AML-193 (cell line): Measurements from ENCODE around the gene PTBP3.
A peak's percentile ranks its signal among the peaks of the same experiment; 100 is the strongest.
"Not testable (repeated sequence)": the region's sequence is repeated elsewhere in the genome, so short reads cannot be mapped to it uniquely, and the experiment has no call there.

Experiments used
- DNase-seq, 2 experiments: peaks; one replicate each; lab custom pipeline; 2025; lab: John Stamatoyannopoulos, UW

PTBP3 gene

DNA sequence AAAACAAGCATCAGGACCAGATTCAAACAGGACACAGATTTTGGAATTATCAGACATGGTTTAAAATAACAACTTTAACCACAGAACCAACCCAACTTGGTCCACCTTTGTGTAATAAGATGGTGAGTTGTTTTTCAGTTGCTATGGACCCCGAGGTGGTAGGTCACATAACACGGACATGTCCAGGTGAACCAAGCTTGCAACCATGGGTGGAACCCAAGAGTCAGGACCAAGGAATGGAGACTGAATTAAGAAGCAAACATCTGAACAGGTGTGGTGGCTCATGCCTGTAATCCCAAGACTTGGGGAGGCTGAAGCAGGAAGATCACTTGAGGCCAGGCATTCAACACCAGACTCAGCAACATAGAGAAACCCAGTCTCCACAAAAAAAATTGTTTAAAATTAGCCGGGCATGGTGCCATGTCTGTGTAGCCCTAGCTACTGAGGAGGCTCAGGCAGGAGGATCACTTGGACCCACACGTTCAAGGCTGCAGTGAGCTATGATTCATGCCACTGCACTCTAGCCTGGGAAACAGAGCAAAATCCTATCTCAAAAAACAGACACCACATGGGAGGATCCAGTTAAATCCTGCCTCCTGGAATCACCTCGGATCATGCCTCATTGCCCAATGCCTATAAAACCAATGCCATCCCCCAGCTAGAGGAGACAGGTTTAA is 10.6 kb downstream of the PTBP3 start:
- no peak for DNase-seq

GRCh38 chr9:112316258-112316943 is 17.0 kb downstream of the PTBP3 start:
- no peak for DNase-seq

GRCh38 chr9:112315331-112316257 is 17.8 kb downstream of the PTBP3 start:
- peak; percentile 3 to 9 for DNase-seq

GRCh38 chr9:112312139-112312538 is 21.3 kb downstream of the PTBP3 start:
- no peak for DNase-seq

DNA sequence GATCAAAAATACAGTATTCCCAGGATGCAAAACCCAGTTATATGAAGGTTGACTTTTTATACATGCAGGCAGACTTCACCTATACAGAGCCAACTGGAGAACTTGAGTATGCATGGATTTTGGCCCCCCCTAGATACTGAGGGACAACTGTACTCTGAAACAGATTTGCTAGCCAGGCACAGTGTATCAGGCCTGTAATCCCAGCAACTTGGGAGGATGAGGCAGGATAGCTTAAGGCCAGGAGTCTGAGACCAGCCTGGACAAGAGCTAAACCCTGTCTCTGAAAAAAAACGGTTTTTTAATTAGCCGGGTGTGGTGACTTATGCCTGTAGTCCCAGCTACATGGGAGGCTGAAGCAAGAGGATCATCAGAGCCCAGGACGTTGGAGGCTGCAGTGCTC is 21.9 kb downstream of the PTBP3 start:
- no peak for DNase-seq

GRCh38 chr9:112310826-112311225 is 22.6 kb downstream of the PTBP3 start:
- no peak for DNase-seq

DNA sequence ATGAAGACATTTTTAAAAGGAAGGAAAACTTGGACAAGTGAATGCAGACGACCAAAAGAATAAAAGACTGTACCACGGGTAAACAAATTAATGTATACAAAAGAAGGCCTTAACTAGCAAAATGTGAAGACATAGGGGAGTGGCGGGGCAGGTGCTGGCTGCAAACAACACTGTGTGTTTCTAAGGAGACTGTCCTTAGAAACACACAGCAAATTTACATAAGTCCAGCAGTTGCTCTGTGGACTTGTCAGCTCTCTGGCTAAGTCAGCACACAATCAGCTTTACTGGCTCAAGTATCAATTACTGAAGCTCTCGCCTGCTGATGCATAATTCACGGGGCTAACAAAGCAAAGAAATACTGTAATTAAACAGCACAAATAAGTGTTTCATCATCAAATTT is 24.8 kb downstream of the PTBP3 start:
- DNase-seq = no peak

GRCh38 chr9:112301420-112301819 is 32.0 kb downstream of the PTBP3 start:
- DNase-seq = no peak

DNA sequence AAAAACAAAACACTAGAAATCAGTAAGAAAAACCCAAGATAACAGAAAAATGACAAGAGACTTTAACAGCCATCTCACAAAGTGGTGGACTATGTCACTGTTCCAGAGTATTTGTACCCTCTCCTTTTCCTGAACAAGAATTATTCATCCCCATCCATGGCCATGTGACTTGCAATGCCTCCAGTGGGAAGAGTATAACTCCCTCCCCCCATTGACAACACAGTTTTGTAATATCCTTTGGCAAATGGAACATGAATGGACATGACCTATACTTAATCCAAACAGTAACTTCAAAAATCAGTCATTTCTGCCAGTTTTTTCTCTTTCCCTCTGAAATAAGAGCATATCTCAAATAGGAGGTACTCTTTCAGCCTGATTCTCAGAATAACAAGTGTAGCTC is 33.9 kb downstream of the PTBP3 start:
- DNase-seq = no peak

- no peak for DNase-seq
These were observed 36.5 kb downstream of the PTBP3 start for GRCh38 chr9:112296929-112297328.

DNA sequence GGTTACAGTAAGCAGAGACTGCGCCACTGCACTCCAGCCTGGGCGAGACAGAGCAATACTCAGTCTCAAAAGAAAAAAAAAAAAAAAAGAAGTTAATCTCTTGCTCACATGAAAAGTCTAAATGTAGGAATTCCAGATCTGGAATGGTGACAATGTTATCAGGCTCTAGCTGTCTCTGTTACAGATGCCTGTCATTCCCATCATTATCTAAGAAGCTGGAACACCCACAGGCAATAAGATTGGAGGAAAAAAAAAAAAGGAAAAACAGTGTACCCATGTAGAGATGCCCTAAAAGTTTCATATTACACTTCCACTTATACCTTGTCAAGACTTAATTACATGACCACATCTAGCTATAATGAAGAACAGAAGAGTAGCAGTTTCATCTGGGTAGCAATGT is 38.2 kb downstream of the PTBP3 start:
- no peak for DNase-seq

DNA sequence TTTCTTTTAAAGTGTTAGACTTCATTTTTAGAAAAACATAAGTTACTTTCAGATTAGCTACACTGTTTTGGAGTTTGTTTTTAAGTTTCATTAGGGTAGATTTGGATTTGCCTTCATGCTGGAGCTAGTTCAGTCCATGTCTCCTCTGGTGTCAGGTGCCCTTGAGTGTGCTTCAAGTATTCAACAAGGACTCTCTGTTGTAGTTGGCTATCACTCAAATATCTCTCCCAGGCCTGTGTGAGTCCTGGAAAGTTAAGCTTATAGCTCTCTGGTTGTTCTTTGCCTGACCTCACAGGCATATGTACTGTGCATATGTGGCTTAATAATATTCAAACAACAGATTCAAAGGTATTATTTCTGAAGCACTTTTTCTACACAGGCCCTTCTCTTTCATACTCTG is 45.4 kb downstream of the PTBP3 start:
- DNase-seq = no peak

GRCh38 chr9:112286926-112287325 is 46.5 kb downstream of the PTBP3 start:
- DNase-seq = no peak

GRCh38 chr9:112285056-112285455 is 48.4 kb downstream of the PTBP3 start:
- no peak for DNase-seq

DNA sequence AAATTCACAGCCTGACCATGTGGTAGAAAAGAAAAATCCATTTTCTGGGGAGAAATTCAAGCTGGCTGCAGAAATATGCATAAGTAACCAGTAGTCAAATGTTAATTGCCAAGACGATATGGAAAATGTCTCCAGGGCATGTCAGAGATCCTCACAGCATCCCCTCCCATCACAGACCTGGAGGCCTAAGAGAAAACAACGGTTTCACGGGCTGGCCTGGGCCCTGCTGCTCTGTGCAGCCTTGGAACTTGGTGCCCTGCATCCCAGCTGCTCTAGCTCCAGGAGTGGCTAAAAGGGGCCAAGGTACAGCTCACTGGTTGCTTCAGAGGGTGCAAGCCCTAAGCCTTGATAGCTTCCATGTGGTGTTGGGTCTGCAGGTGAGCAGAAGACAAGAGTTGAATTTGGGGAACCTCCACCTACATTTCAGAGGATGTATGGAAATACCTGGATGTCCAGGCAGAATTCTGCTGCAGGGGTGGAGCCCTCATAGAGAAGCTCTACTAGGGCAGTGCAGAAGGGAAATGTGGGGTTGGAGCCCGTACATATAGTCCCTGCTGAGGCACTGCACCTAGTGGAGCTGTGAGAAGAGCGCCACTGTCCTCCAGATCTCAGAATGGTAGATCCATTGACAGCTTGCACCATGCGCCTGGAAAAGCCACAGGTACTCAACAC is 49.7 kb downstream of the PTBP3 start:
- DNase-seq = no peak

DNA sequence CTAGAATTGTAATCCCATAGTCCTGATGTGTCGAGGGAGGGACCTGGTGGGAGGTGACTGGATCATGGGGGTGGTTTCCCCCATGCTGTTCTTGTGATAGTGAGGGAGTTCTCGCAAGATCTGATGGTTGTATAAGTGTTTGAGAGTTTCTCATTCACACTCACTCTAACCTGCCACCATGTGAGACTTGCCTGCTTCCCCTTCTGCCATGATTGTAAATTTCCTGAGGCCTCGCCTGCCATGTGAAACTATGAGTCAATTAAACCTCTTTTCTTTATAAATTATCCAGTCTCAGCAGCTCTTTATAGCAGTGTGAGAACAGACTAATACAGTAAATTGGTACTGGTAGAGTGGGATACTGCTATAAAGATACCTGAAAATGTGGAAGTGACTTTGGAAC is 50.6 kb downstream of the PTBP3 start:
- DNase-seq = not testable (repeated sequence)

DNA sequence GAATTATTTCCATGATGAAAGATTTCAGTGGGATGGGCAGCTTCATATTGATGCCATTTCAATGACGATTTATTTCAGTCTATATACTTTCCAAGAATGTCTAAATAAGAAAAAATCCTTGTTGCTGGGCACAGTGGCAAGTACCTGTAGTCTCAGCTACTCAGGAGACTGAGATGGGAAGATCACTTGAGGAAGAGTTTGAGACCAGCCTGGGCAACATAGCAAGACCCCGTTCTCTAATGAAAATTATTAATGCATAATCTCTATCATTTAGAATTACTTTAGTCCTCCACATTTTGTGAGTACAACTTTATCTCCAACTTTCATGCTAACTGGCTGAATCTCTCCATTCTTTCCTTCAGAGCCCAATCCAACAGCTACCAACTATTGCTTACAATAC is 52.5 kb downstream of the PTBP3 start:
- no peak for DNase-seq

- DNase-seq = no peak
These were observed 53.9 kb downstream of the PTBP3 start for GRCh38 chr9:112279501-112279900.

GRCh38 chr9:112278152-112278551 is 55.3 kb downstream of the PTBP3 start:
- DNase-seq = no peak

DNA sequence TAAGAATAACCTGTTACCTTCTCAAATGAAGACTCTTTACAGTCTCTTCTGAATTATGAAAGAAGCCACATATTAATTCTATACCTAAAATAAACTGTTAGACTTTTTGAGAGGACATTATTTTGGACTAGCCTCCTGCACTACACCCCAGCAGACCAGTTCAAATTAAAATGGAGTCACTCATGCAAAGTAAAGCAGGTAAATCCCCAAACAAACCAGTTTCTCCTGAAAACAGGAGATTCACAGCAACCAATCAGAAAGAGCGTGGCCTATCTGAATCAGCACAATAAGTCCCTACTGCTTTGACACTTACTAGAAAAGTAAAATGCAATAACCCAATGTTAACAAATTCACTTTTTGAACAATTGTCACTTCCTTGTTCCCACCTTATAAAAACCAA is 58.8 kb downstream of the PTBP3 start:
- no peak for DNase-seq

- DNase-seq = no peak
These were observed 59.5 kb downstream of the PTBP3 start for GRCh38 chr9:112273876-112274275.

DNA sequence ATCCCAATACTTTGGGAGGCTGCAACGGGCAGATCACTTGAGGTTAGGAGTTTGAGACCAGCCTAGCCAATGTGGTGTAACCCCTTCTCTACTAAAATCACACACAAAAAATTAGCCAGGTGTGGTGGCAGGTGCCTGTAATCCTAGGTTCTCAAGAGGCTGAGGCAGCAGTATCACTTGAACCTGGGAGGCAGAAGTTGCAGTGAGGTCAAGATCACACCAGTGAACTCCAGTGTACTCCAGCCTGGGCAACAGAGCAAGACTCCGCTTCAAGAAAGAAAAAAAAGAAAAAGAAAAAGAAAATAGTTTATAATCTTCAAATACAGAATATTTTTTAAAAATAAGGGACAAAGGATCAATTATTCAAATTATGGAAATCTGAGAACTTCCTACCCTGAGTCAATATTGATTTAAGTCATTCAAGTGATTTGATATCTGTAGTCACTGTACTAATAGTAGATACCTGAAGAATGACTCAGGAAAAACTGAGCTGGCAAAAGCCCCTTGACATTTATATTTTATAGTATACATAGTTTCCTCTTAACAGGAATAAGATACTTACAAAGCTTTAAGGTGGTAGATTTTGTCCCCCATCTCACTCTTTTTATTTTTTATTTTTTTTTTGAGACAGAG is 61.8 kb downstream of the PTBP3 start:
- no peak for DNase-seq
